SH-SY5Y (cell line): ENCODE measurements around the gene ASIC4.

Experiments used
- GATA2 ChIP-seq: IDR thresholded peaks from 2 replicates; pipeline ENCODE4 v1.6.1; 2011; ENCODE audit warnings: mild to moderate bottlenecking, low read depth, low read length
- GATA3 ChIP-seq: IDR thresholded peaks from 2 replicates; pipeline ENCODE4 v1.6.1; 2011; ENCODE audit warnings: low read depth, mild to moderate bottlenecking, low read length, moderate library complexity

DNA sequence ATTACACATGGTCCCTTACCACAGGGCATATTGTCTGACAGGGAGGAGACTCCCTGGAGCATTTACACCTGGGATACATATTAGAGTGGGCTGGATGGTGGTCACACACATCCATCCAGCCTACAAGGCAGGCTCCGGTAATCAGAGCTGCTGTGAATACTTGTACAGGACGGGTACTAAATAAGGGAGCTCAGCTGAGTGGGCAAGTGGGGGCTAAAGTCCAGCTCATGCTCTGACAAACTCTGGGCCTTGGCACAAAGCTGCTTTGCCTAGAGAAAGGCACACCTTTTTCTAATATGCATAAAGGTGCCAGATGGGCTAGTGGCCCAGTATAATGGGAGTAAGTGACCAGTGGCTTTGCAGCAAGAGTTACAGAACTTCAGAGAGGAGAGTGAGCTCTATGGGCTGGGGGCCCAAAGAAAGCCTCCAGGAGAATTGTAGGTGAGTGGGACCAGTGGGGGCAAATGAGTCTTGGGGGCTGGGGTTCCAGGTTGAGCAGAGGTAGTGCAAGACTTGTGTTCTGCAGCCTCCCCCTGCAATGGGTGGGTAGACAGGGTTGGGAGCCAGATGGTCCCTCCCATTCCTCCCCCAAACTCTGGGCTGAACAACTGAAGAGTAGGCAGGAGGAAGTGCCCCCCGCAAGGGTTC is 31.1 kb downstream of the ASIC4 start:
- TF ChIP-seq GATA3 (no peak), GATA2 (no peak)
